Activated CD4-positive, alpha-beta T cell treated with anti-CD3 and anti-CD28 coated beads for 48 hours (primary cell): ENCODE measurements around the gene PROCR.
"Not testable (repeated sequence)": the region's sequence is repeated elsewhere in the genome, so short reads cannot be mapped to it uniquely, and the experiment has no call there.

Experiments
- DNase-seq: peaks from one replicate; pipeline ENCODE4 v3.0.0-alpha.2; 2020

Gene PROCR

GRCh38 chr20:35165221-35166185 is 6.4 kb upstream of the PROCR start:
- no peak for DNase-seq

- DNase-seq: no peak
Measured at GRCh38 chr20:35166242-35166830, 5.5 kb upstream of the PROCR start.

- DNase-seq: no peak
Measured at GRCh38 chr20:35167787-35168186, 4.1 kb upstream of the PROCR start.

- not testable (repeated sequence) for DNase-seq
Measured at GRCh38 chr20:35168701-35169409, 3.0 kb upstream of the PROCR start.

GRCh38 chr20:35171438-35171752 is 477 bp upstream of the PROCR start:
- DNase-seq: no peak

GRCh38 chr20:35172434-35172806 is 548 bp downstream of the PROCR start:
- no peak for DNase-seq

- no peak for DNase-seq
Measured at GRCh38 chr20:35173576-35174192, 1.8 kb downstream of the PROCR start.

- peak; percentile 9 for DNase-seq
Measured at GRCh38 chr20:35174458-35175216, 2.8 kb downstream of the PROCR start.

- no peak for DNase-seq
Measured at GRCh38 chr20:35176132-35176531, 4.3 kb downstream of the PROCR start.

- no peak for DNase-seq
Measured at GRCh38 chr20:35179292-35180212, 7.7 kb downstream of the PROCR start.

- DNase-seq: no peak
Measured at GRCh38 chr20:35180266-35180665, 8.4 kb downstream of the PROCR start.

GRCh38 chr20:35181731-35182130 is 9.9 kb downstream of the PROCR start:
- DNase-seq: no peak

GRCh38 chr20:35186691-35187289 is 14.9 kb downstream of the PROCR start:
- DNase-seq: not testable (repeated sequence)

- no peak for DNase-seq
Measured at GRCh38 chr20:35187584-35188190, 15.8 kb downstream of the PROCR start.

GRCh38 chr20:35189223-35189622 is 17.4 kb downstream of the PROCR start:
- DNase-seq: not testable (repeated sequence)

GRCh38 chr20:35190556-35190955 is 18.7 kb downstream of the PROCR start:
- no peak for DNase-seq

GRCh38 chr20:35191419-35192117 is 19.7 kb downstream of the PROCR start:
- no peak for DNase-seq

- DNase-seq: no peak
Measured at GRCh38 chr20:35192118-35192872, 20.4 kb downstream of the PROCR start.
